Gastroesophageal sphincter (tissue), 3 donors: Measurements from ENCODE around the gene SLC44A1.
"Not testable (repeated sequence)": the region's sequence is repeated elsewhere in the genome, so short reads cannot be mapped to it uniquely, and the experiment has no call there.

ENCODE experiments used
- POLR2A ChIP-seq, 2 donors: fragments of 450-650 bp; IDR thresholded peaks; one replicate each; pipeline ENCODE4 v1.6.1; 2017; ENCODE audit warnings: antibody characterized with exemption in 2 of 2, mild to moderate bottlenecking in 2 of 2, moderate library complexity in 1 of 2
- POLR2AphosphoS5 ChIP-seq: sonication (generic); formaldehyde crosslinking; IDR thresholded peaks from one replicate; pipeline ENCODE4 v1.6.1; 2017; ENCODE audit warnings: antibody characterized with exemption
- TF ChIP-seq, protein P1 (sequence below), 4 experiments: fragments of 200-600 bp in 2 of 4; fragments of 450-650 bp in 2 of 4; sonication (generic) in 1 of 4; IDR thresholded peaks; one replicate each; pipeline ENCODE4 v1.5.1; 2017 to 2019; ENCODE audit warnings: antibody characterized with exemption in 4 of 4, mild to moderate bottlenecking in 2 of 4, moderate library complexity in 2 of 4

DNA sequence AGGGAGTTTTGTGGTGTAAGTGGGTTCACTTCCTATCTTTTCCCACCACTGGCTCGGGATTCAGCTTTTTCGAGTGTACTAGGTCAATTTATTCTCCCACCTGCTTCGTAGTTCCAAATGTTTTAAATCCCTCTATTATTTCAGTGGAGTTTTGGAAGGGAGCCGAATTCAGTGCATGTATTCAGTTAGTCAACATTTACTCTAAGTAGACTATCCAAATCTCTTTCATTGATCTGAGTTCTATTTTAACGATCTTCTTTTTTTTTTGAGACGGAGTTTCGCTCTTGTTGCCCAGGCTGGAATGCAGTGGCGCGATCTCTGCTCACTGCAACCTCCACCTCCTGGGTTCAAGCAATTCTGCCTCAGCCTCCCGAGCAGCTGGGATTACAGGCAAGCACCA is 23.8 kb downstream of the SLC44A1 start:
- TF ChIP-seq, protein P1, sequence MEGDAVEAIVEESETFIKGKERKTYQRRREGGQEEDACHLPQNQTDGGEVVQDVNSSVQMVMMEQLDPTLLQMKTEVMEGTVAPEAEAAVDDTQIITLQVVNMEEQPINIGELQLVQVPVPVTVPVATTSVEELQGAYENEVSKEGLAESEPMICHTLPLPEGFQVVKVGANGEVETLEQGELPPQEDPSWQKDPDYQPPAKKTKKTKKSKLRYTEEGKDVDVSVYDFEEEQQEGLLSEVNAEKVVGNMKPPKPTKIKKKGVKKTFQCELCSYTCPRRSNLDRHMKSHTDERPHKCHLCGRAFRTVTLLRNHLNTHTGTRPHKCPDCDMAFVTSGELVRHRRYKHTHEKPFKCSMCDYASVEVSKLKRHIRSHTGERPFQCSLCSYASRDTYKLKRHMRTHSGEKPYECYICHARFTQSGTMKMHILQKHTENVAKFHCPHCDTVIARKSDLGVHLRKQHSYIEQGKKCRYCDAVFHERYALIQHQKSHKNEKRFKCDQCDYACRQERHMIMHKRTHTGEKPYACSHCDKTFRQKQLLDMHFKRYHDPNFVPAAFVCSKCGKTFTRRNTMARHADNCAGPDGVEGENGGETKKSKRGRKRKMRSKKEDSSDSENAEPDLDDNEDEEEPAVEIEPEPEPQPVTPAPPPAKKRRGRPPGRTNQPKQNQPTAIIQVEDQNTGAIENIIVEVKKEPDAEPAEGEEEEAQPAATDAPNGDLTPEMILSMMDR (IDR thresholded peaks at IDR 0.05) = not testable (repeated sequence)
- TF ChIP-seq POLR2A (IDR thresholded peaks at IDR 0.05); POLR2AphosphoS5: not testable (repeated sequence)
